Measurements from ENCODE around the gene ADCY9.
"Not testable (repeated sequence)": the region's sequence is repeated elsewhere in the genome, so short reads cannot be mapped to it uniquely, and the experiment has no call there.

ADCY9 gene

GRCh38 chr16:3935921-3936320 lies 180.3 kb downstream of the ADCY9 start:
- in situ Hi-C loops (cut with MboI; ENCODE audit: low sequenced_read_pairs), result no loop called here

DNA sequence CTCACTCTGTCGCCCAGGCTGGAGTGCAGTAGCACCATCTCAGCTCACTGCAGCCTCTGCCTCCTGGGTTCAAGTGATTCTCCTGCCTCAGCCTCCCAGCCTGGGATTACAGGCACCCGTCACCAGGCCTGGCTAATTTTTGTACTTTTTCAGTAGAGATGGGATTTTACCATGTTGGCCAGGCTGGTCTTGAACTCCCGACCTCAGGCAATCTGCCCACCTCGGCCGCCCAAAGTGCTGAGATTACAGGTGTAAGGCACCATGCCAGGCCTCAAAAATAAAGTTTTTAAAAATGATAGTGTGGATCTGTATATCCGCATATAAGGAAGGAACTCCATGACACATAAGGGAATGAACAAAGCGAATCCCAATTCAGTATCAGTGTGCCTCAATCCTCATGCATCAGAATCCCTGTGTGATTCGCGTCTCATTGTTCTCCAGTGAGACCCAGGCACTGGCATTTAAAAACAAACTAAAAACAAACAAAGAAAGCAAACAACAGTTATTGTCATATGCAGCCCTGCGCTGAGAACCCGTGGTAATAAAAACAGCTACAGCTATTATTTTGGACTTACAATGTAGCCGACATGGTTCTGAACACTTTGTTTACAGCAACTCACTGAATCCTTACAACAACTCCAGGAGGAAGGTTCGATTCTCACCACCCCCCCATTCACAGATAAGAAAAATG lies 181.6 kb downstream of the ADCY9 start:
- in situ Hi-C loops (cut with MboI; ENCODE audit: low sequenced_read_pairs), result no loop called here

DNA sequence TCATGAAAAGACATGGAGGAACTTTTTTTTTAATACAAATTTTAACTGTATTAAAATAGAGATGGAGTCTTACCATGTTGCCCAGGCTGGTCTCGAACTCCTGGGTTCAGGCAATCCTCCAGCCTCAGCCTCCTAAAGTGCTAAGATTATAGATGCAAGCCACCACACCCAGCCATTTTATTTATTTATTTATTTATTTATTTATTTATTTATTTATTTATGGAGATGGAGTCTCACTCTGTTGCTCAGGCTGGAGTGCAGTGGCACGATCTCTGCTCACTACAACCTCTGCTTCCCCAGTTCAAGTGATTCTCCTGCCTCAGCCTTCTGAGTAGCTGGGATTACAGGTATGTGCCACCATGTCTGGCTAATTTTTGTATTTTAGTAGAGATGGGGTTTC lies 189.1 kb downstream of the ADCY9 start:
- in situ Hi-C loops (cut with MboI; ENCODE audit: low sequenced_read_pairs), result not testable (repeated sequence)

- in situ Hi-C loops (cut with MboI; ENCODE audit: low sequenced_read_pairs), result no loop called here
These were observed 191.5 kb downstream of the ADCY9 start for GRCh38 chr16:3924763-3925162.

DNA sequence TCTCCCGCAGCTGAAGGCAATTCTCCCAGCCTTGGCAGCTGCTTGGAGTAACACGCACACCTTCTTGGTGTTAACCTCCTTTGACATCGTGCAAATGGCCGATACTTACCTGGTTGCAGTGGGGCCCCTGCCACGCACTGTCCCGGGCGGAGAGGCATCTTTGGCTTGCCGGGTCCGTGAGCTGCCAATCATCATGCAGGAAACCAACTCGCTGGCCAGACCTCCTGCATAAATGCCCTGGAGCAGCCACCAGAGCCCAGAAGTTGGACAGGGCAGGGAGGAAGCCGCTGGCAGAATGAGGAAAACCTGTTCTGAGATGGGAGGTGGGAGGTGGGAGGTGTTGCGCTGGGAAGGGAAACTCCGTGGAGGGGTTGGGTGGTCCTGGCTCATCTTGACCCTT lies 194.0 kb downstream of the ADCY9 start:
- in situ Hi-C loops (cut with MboI; ENCODE audit: low sequenced_read_pairs), result no loop called here

GRCh38 chr16:3920206-3920605 lies 196.0 kb downstream of the ADCY9 start:
- in situ Hi-C loops (cut with MboI; ENCODE audit: low sequenced_read_pairs), result no loop called here

DNA sequence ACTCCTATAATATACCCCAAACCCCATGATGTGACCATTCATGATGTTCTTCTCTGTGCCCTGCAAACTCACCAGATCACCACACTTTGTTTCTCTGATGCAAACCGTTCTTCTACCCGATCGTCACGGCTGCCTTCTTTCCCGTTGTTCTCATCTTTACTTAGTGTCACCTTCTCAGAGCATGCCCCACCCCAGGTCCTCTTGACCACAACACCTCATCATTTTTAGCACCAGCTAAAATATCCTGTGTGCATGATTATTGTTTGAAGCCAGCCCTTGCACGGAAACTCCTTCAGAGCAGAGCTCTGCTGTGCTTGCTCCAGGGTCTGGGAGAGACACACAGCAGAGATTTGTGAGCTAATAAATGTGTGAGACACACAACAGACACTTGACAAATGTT lies 196.8 kb downstream of the ADCY9 start:
- in situ Hi-C loops (cut with MboI; ENCODE audit: low sequenced_read_pairs), result no loop called here

DNA sequence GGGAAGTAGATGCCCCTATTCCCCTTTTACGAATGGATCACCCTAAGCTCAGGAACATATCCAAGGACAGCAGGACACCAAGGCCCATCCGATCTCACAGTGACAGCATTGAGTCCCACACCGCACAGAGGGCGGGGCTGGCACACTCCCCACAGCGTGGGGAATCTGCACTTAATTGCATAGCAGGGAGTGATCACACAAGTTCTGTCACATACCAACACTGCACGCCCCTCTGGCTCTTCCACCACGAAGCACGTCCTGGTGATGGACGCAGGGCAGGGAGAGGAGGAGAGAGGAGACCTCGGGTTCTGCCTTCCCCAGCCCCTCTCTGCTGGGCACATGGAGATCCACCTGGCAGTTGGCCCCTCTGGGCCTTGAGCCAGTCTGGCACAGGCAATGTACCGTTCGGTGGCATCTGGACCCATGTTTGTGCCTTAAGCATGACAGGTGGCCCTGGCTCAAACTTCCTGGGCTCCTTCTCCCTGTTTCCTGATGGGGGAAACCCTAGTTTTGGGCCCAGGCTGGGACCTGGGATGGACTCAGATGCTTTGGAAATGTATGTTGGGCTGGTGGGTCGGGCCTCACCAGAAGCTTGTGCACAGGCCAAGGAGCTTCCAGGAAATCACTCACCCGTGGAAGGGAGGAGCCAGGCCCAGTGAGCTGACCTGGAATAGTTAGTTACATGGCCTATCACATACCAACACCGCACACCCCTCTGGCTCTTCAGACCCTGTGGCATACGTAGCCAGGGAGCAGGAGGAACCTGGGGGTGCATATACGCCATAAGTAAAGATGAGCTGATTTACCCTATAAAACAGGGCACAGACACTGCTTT lies 200.6 kb downstream of the ADCY9 start:
- in situ Hi-C loops (cut with MboI; ENCODE audit: low sequenced_read_pairs), result no loop called here

DNA sequence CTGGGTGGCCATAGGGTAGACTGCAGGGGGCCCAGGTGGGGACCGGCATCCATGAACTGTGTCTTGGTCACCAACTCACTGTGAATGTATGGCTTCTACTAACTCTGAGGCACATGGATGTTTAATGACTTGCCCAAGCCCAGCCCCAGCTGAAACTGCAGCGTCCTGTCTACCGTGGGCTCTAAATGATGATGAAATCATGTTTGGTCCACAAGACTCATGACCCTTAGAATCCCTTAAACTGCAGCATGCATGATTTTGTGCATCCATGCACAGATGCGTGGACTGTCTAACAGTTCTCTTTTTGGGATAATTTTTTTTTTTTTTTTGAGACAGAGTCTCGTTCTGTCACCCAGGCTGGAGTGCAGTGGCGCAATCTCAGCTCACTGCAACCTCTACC lies 203.3 kb downstream of the ADCY9 start:
- in situ Hi-C loops (cut with MboI; ENCODE audit: low sequenced_read_pairs), result no loop called here

All from hTERT RPE-1 (cell line).